ENCODE measurements around the gene ANKRD44.
A peak's percentile ranks its signal among the peaks of the same experiment; 100 is the strongest.
"Not testable (repeated sequence)": the region's sequence is repeated elsewhere in the genome, so short reads cannot be mapped to it uniquely, and the experiment has no call there.

Gene ANKRD44

GRCh38 chr2:197310271-197310985 lies at the start of gene ANKRD44:
Gene ANKRD44, minus strand, starts transcription at chr2:197310780. Its CDS starts 176 bp downstream, at chr2:197310604.
- DNase-seq: peak; percentile 84

- no peak for DNase-seq
These were observed 49.3 kb upstream of the ANKRD44 start for GRCh38 chr2:197359859-197360258.

- no peak for DNase-seq
These were observed 48.4 kb upstream of the ANKRD44 start for GRCh38 chr2:197358931-197359330.

- DNase-seq: no peak
These were observed 47.4 kb upstream of the ANKRD44 start for GRCh38 chr2:197357986-197358385.

- no peak for DNase-seq
These were observed 45.6 kb upstream of the ANKRD44 start for GRCh38 chr2:197356136-197356535.

- no peak for DNase-seq
These were observed 43.6 kb upstream of the ANKRD44 start for GRCh38 chr2:197354169-197354558.

- no peak for DNase-seq
These were observed 43.0 kb upstream of the ANKRD44 start for GRCh38 chr2:197353393-197354168.

- DNase-seq: no peak
These were observed 39.1 kb upstream of the ANKRD44 start for GRCh38 chr2:197349699-197350098.

GRCh38 chr2:197348721-197349360 lies 38.3 kb upstream of the ANKRD44 start:
- no peak for DNase-seq

- no peak for DNase-seq
These were observed 35.3 kb upstream of the ANKRD44 start for GRCh38 chr2:197345846-197346370.

- DNase-seq: not testable (repeated sequence)
These were observed 33.4 kb upstream of the ANKRD44 start for GRCh38 chr2:197343968-197344367.

GRCh38 chr2:197340591-197340990 lies 30.0 kb upstream of the ANKRD44 start:
- DNase-seq: no peak

- DNase-seq: no peak
These were observed 29.1 kb upstream of the ANKRD44 start for GRCh38 chr2:197339496-197340220.

- DNase-seq: no peak
These were observed 28.4 kb upstream of the ANKRD44 start for GRCh38 chr2:197339016-197339415.

GRCh38 chr2:197332641-197333040 lies 22.1 kb upstream of the ANKRD44 start:
- DNase-seq: no peak

GRCh38 chr2:197328461-197328860 lies 17.9 kb upstream of the ANKRD44 start:
- no peak for DNase-seq

- DNase-seq: no peak
These were observed 17.0 kb upstream of the ANKRD44 start for GRCh38 chr2:197327472-197328098.

GRCh38 chr2:197327073-197327471 lies 16.5 kb upstream of the ANKRD44 start:
- DNase-seq: no peak

GRCh38 chr2:197324801-197325200 lies 14.2 kb upstream of the ANKRD44 start:
- DNase-seq: no peak

- no peak for DNase-seq
These were observed 12.4 kb upstream of the ANKRD44 start for GRCh38 chr2:197322724-197323720.

- no peak for DNase-seq
These were observed 11.6 kb upstream of the ANKRD44 start for GRCh38 chr2:197322143-197322542.
